K562 (cell line): ENCODE data around the gene PAF1. TPM values are rescaled to one million over a fixed set of nuclear protein-coding genes. Genes with fewer than 3 reads are reported as not detected.

Experiments
- BHLHE40 ChIP-seq: IDR thresholded peaks from 2 replicates; pipeline ENCODE4 v1.6.1; 2011; ENCODE audit warnings: low read length, improper control_type of control experiment
- CEBPZ ChIP-seq: fragments of 150-350 bp; IDR thresholded peaks from 2 replicates; pipeline ENCODE4 v1.6.1; 2014; ENCODE audit warnings: low read depth, mild to moderate bottlenecking, low read length, borderline replicate concordance
- E2F3 ChIP-seq: fragments of 250-450 bp; sonication (Bioruptor Pico); IDR thresholded peaks from 2 replicates; pipeline ENCODE4 v1.4.0; 2020; ENCODE audit warnings: mild to moderate bottlenecking
- GABPB1 ChIP-seq: sonication (generic); formaldehyde crosslinking; IDR thresholded peaks from 2 replicates; pipeline ENCODE4 v1.8.0; 2022; ENCODE audit warnings: mild to moderate bottlenecking, missing genetic modification reagents
- TARDBP ChIP-seq: fragments of 450-650 bp; IDR thresholded peaks from 2 replicates; pipeline ENCODE4 v1.6.1; 2016
- XRCC3 ChIP-seq: fragments of 450-650 bp; IDR thresholded peaks from 2 replicates; pipeline ENCODE4 v1.6.1; 2017; ENCODE audit warnings: mild to moderate bottlenecking, moderate library complexity
- ZBTB7A ChIP-seq: IDR thresholded peaks from 2 replicates; pipeline ENCODE4 v1.6.1; 2011; ENCODE audit warnings: low read depth, mild to moderate bottlenecking, low read length, moderate library complexity, borderline replicate concordance; ENCODE audit not compliant: control insufficient read depth
- ZKSCAN8 ChIP-seq: fragments of 200-800 bp; sonication (Bioruptor generic); IDR thresholded peaks from 2 replicates; pipeline ENCODE4 v1.6.1; 2016; ENCODE audit warnings: missing genetic modification characterization, missing compliant biosample characterization
- ZNF347 ChIP-seq: fragments of 450-650 bp; formaldehyde crosslinking; IDR thresholded peaks from 2 replicates; pipeline ENCODE4 v1.4.0; 2020; ENCODE audit warnings: low read depth, mild to moderate bottlenecking, moderate library complexity
- ZNF407 ChIP-seq: fragments of 450-650 bp; IDR thresholded peaks from 2 replicates; pipeline ENCODE4 v1.6.1; 2016; ENCODE audit warnings: low read depth
- polyA plus RNA-seq, 8 experiments: library from polyadenylated mRNA; depleted of rRNA in 4 of 8; stranded (reverse) in 5 of 8; unstranded in 3 of 8; fragments of >200 nt; fragmentation: Nextera tagmentation in 2 of 8; fragmentation: Illumina TruSeq in 1 of 8; extraction: Ambion mirVana in 2 of 8; extraction: Trizol in 1 of 8; gene quantifications; 2 replicates each; pipeline versions ENCODE4 v1.2.1 to v1.2.3, GENCODE V29; 2011 to 2014; ENCODE audit warnings: inconsistent platforms in 1 of 8, missing spikeins in 1 of 8
- total RNA-seq, 7 experiments: library from RNA; depleted of rRNA in 6 of 7; stranded (reverse); fragments of >200 nt in 6 of 7; fragmentation: Illumina TruSeq in 2 of 7; extraction: Trizol in 2 of 7; gene quantifications; 2 replicates each; pipeline versions ENCODE4 v1.2.1 to v1.2.3, GENCODE V29; 2011 to 2021; ENCODE audit warnings: low replicate concordance in 1 of 7
- TF ChIP-seq, protein P1 (sequence below): sonication (generic); formaldehyde crosslinking; IDR thresholded peaks from 2 replicates; pipeline ENCODE4 v1.8.0; 2022; ENCODE audit warnings: mild to moderate bottlenecking, missing genetic modification reagents
- TF ChIP-seq, protein P2 (sequence below): fragments of 450-650 bp; IDR thresholded peaks from 2 replicates; pipeline ENCODE4 v1.7.0; 2016; ENCODE audit warnings: borderline replicate concordance

PAF1 gene
- total and polyA plus RNA-seq, 9 of the 15 experiments (the other 6 are each of a cell fraction or from before 2014, with no cell fraction given) = 1.5 to 45.0 (median 33.8) TPM

- TF ChIP-seq CEBPZ (no peak), E2F3 (CRISPR knock-in tag) (no peak), BHLHE40 (peak; percentile 45; the same call in 1 of the 2 replicates), XRCC3 (no peak), ZKSCAN8 (CRISPR knock-in tag) (no peak), ZBTB7A (no peak), ZNF347 (CRISPR knock-in tag) (no peak), ZNF407 (no peak), GABPB1 (CRISPR knock-in tag) (peak; percentile 70; the same call in 1 of the 2 replicates), TARDBP (peak; percentile 69)
- TF ChIP-seq, protein P1, sequence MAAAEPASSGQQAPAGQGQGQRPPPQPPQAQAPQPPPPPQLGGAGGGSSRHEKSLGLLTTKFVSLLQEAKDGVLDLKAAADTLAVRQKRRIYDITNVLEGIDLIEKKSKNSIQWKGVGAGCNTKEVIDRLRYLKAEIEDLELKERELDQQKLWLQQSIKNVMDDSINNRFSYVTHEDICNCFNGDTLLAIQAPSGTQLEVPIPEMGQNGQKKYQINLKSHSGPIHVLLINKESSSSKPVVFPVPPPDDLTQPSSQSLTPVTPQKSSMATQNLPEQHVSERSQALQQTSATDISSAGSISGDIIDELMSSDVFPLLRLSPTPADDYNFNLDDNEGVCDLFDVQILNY (CRISPR knock-in tag) = peak; percentile 84; the same call in 1 of the 2 replicates
- TF ChIP-seq, protein P2, sequence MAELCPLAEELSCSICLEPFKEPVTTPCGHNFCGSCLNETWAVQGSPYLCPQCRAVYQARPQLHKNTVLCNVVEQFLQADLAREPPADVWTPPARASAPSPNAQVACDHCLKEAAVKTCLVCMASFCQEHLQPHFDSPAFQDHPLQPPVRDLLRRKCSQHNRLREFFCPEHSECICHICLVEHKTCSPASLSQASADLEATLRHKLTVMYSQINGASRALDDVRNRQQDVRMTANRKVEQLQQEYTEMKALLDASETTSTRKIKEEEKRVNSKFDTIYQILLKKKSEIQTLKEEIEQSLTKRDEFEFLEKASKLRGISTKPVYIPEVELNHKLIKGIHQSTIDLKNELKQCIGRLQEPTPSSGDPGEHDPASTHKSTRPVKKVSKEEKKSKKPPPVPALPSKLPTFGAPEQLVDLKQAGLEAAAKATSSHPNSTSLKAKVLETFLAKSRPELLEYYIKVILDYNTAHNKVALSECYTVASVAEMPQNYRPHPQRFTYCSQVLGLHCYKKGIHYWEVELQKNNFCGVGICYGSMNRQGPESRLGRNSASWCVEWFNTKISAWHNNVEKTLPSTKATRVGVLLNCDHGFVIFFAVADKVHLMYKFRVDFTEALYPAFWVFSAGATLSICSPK = no peak
Observed at GRCh38 chr19:39430675-39431593, 40.0 kb upstream of the PAF1 start (continued).
